Activated CD4-positive, alpha-beta T cell treated with anti-CD3 and anti-CD28 coated beads, Interleukin-2, amount 50 U/mL, for 16 hours (primary cell): ENCODE data around the gene SYNDIG1.

Experiments used
- DNase-seq: peaks from one replicate; pipeline ENCODE4 v3.0.0-alpha.2; 2020

SYNDIG1 gene

GRCh38 chr20:24588047-24588635 lies 118.7 kb downstream of the SYNDIG1 start:
- DNase-seq: no peak

GRCh38 chr20:24588725-24589340 lies 119.4 kb downstream of the SYNDIG1 start:
- DNase-seq: no peak

GRCh38 chr20:24589381-24589780 lies 120.0 kb downstream of the SYNDIG1 start:
- no peak for DNase-seq

GRCh38 chr20:24589815-24590177 lies 120.4 kb downstream of the SYNDIG1 start:
- DNase-seq: no peak

GRCh38 chr20:24590178-24590982 lies 121.0 kb downstream of the SYNDIG1 start:
- no peak for DNase-seq

- no peak for DNase-seq
These were observed 127.6 kb downstream of the SYNDIG1 start for GRCh38 chr20:24597051-24597450.

- DNase-seq: no peak
These were observed 128.9 kb downstream of the SYNDIG1 start for GRCh38 chr20:24598346-24598745.

GRCh38 chr20:24598996-24599395 lies 129.6 kb downstream of the SYNDIG1 start:
- DNase-seq: no peak

GRCh38 chr20:24600012-24600411 lies 130.6 kb downstream of the SYNDIG1 start:
- DNase-seq: no peak

- no peak for DNase-seq
These were observed 134.0 kb downstream of the SYNDIG1 start for GRCh38 chr20:24603454-24603853.

GRCh38 chr20:24604966-24605665 lies 135.7 kb downstream of the SYNDIG1 start:
- DNase-seq: no peak

GRCh38 chr20:24605937-24606455 lies 136.6 kb downstream of the SYNDIG1 start:
- DNase-seq: no peak

- DNase-seq: no peak
These were observed 138.0 kb downstream of the SYNDIG1 start for GRCh38 chr20:24607402-24607801.

GRCh38 chr20:24608926-24609667 lies 139.7 kb downstream of the SYNDIG1 start:
- no peak for DNase-seq

GRCh38 chr20:24609757-24610156 lies 140.3 kb downstream of the SYNDIG1 start:
- DNase-seq: no peak

- DNase-seq: no peak
These were observed 141.1 kb downstream of the SYNDIG1 start for GRCh38 chr20:24610341-24611115.

GRCh38 chr20:24611360-24612140 lies 142.1 kb downstream of the SYNDIG1 start:
- no peak for DNase-seq

- DNase-seq: no peak
These were observed 143.7 kb downstream of the SYNDIG1 start for GRCh38 chr20:24612799-24613775.

GRCh38 chr20:24614341-24614740 lies 144.9 kb downstream of the SYNDIG1 start:
- no peak for DNase-seq

- no peak for DNase-seq
These were observed 145.9 kb downstream of the SYNDIG1 start for GRCh38 chr20:24615353-24615752.
